ENCODE measurements around the gene SALL1.

SALL1 gene

GRCh38 chr16:51156807-51157200 lies 5.7 kb upstream of the SALL1 start:
- DNase-seq (ENCODE audit: low read depth in 2 of 2) = no peak

- no peak for DNase-seq (ENCODE audit: low read depth in 2 of 2)
Observed at GRCh38 chr16:51155820-51156806, 5.0 kb upstream of the SALL1 start.

GRCh38 chr16:51155199-51155607 lies 4.1 kb upstream of the SALL1 start:
- DNase-seq (ENCODE audit: low read depth in 2 of 2) = no peak

- no peak for DNase-seq (ENCODE audit: low read depth in 2 of 2)
Observed at GRCh38 chr16:51154271-51155171, 3.5 kb upstream of the SALL1 start.

- no peak for DNase-seq (ENCODE audit: low read depth in 2 of 2)
Observed at GRCh38 chr16:51153577-51154031, 2.5 kb upstream of the SALL1 start.

- no peak for DNase-seq (ENCODE audit: low read depth in 2 of 2)
Observed at GRCh38 chr16:51152691-51153576, 1.9 kb upstream of the SALL1 start.

GRCh38 chr16:51151961-51152663 lies 1.0 kb upstream of the SALL1 start:
- DNase-seq (ENCODE audit: low read depth in 2 of 2) = no peak

GRCh38 chr16:51151435-51151960 lies 428 bp upstream of the SALL1 start:
- no peak for DNase-seq (ENCODE audit: low read depth in 2 of 2)

GRCh38 chr16:51150165-51150887 lies 744 bp downstream of the SALL1 start:
- no peak for DNase-seq (ENCODE audit: low read depth in 2 of 2)

- no peak for DNase-seq (ENCODE audit: low read depth in 2 of 2)
Observed at GRCh38 chr16:51149721-51150164, 1.3 kb downstream of the SALL1 start.

GRCh38 chr16:51149251-51149661 lies 1.8 kb downstream of the SALL1 start:
- DNase-seq (ENCODE audit: low read depth in 2 of 2) = no peak

GRCh38 chr16:51148678-51149228 lies 2.3 kb downstream of the SALL1 start:
- DNase-seq (ENCODE audit: low read depth in 2 of 2) = no peak

- DNase-seq (ENCODE audit: low read depth in 2 of 2) = no peak
Observed at GRCh38 chr16:51147776-51148677, 3.0 kb downstream of the SALL1 start.

- DNase-seq (ENCODE audit: low read depth in 2 of 2) = no peak
Observed at GRCh38 chr16:51146256-51146924, 4.7 kb downstream of the SALL1 start.

GRCh38 chr16:51144203-51144602 lies 6.9 kb downstream of the SALL1 start:
- no peak for DNase-seq (ENCODE audit: low read depth in 2 of 2)

- no peak for DNase-seq (ENCODE audit: low read depth in 2 of 2)
Observed at GRCh38 chr16:51143196-51143977, 7.7 kb downstream of the SALL1 start.

GRCh38 chr16:51141541-51141940 lies 9.5 kb downstream of the SALL1 start:
- DNase-seq (ENCODE audit: low read depth in 2 of 2) = no peak
